H9 (cell line): ENCODE results near the gene SHANK1. TPM values are rescaled to one million over a fixed set of nuclear protein-coding genes. Genes with fewer than 3 reads are reported as not detected.

Experiments used
- DNase-seq: peaks from one replicate; pipeline ENCODE4 v3.0.0-alpha.2; 2017
- H2AFZ ChIP-seq: one replicate; pipeline ENCODE4 v1.6.1; 2013; ENCODE audit warnings: mild to moderate bottlenecking, low read length, control low read depth, moderate library complexity
- H2AK5ac ChIP-seq: 2 replicates; pipeline ENCODE4 v1.6.1; 2013; ENCODE audit warnings: low read length, control low read depth, mixed read lengths; ENCODE audit not compliant: insufficient read length
- H2BK120ac ChIP-seq: one replicate; pipeline ENCODE4 v1.6.1; 2013; ENCODE audit warnings: low read depth, mild to moderate bottlenecking, low read length, control low read depth, inconsistent platforms; ENCODE audit not compliant: poor library complexity, severe bottlenecking
- H2BK12ac ChIP-seq: 2 replicates; pipeline ENCODE4 v1.6.1; 2013; ENCODE audit warnings: low read length, control low read depth, mixed read lengths, low read depth; ENCODE audit not compliant: insufficient read length
- H2BK15ac ChIP-seq: 2 replicates; pipeline ENCODE4 v1.6.1; 2013; ENCODE audit warnings: low read depth, low read length, control low read depth
- H2BK20ac ChIP-seq: one replicate; pipeline ENCODE4 v1.6.1; 2013; ENCODE audit warnings: low read depth, mild to moderate bottlenecking, low read length, control low read depth, inconsistent platforms; ENCODE audit not compliant: poor library complexity, severe bottlenecking
- H2BK5ac ChIP-seq: 2 replicates; pipeline ENCODE4 v1.6.1; 2013; ENCODE audit warnings: low read length, control low read depth, mixed read lengths; ENCODE audit not compliant: insufficient read length
- H3K14ac ChIP-seq: 2 replicates; pipeline ENCODE4 v1.6.1; 2013; ENCODE audit warnings: low read length, control low read depth; ENCODE audit not compliant: insufficient read depth
- H3K18ac ChIP-seq: 2 replicates; pipeline ENCODE4 v1.6.1; 2013; ENCODE audit warnings: low read depth, mild to moderate bottlenecking, mixed read lengths, low read length, control low read depth; ENCODE audit not compliant: insufficient read length
- H3K23ac ChIP-seq: 2 replicates; pipeline ENCODE4 v1.6.1; 2013; ENCODE audit warnings: low read length, control low read depth, mixed read lengths, low read depth; ENCODE audit not compliant: insufficient read length
- H3K23me2 ChIP-seq: 2 replicates; pipeline ENCODE4 v1.6.1; 2013; ENCODE audit warnings: low read depth, mild to moderate bottlenecking, mixed read lengths, low read length, control low read depth; ENCODE audit not compliant: insufficient read length, poor library complexity, severe bottlenecking
- H3K27ac ChIP-seq: 2 replicates; pipeline ENCODE4 v1.5.1; 2013; ENCODE audit warnings: low read length, control low read depth, mixed read lengths, low read depth; ENCODE audit not compliant: insufficient read length
- H3K27me3 ChIP-seq: 2 replicates; pipeline ENCODE4 v1.6.1; 2013; ENCODE audit warnings: low read length, control low read depth, inconsistent platforms; ENCODE audit not compliant: insufficient read depth
- H3K4ac ChIP-seq: 2 replicates; pipeline ENCODE4 v1.6.1; 2013; ENCODE audit warnings: low read depth, mild to moderate bottlenecking, control low read depth, inconsistent platforms, low read length, moderate library complexity
- H3K4me1 ChIP-seq: 2 replicates; pipeline ENCODE4 v1.6.1; 2013; ENCODE audit warnings: low read length, control low read depth, inconsistent platforms; ENCODE audit not compliant: insufficient read depth
- H3K4me2 ChIP-seq: 2 replicates; pipeline ENCODE4 v1.6.1; 2013; ENCODE audit warnings: low read length, control low read depth, mixed read lengths; ENCODE audit not compliant: insufficient read length, insufficient read depth
- H3K56ac ChIP-seq: 2 replicates; pipeline ENCODE4 v1.6.1; 2013; ENCODE audit warnings: low read depth, mild to moderate bottlenecking, mixed read lengths, low read length, control low read depth; ENCODE audit not compliant: insufficient read length
- H3K79me1 ChIP-seq: 2 replicates; pipeline ENCODE4 v1.6.1; 2013; ENCODE audit warnings: low read depth, mild to moderate bottlenecking, moderate library complexity, low read length, control low read depth, inconsistent platforms; ENCODE audit not compliant: insufficient read depth, poor library complexity, severe bottlenecking
- H3K79me2 ChIP-seq: 2 replicates; pipeline ENCODE4 v1.6.1; 2013; ENCODE audit warnings: low read length, control low read depth, inconsistent platforms; ENCODE audit not compliant: insufficient read depth
- H3K9ac ChIP-seq: 2 replicates; pipeline ENCODE4 v1.6.1; 2013; ENCODE audit warnings: low read length, control low read depth, mixed read lengths; ENCODE audit not compliant: insufficient read length; ENCODE audit errors: extremely low read depth
- H3K9me3 ChIP-seq: one replicate; pipeline ENCODE4 v1.6.1; 2013; ENCODE audit warnings: low read depth, low read length, inconsistent platforms; ENCODE audit not compliant: control insufficient read depth
- H3T11ph ChIP-seq: one replicate; pipeline ENCODE4 v1.6.1; 2013; ENCODE audit warnings: mild to moderate bottlenecking, low read length, control low read depth, inconsistent platforms
- H4K20me1 ChIP-seq: one replicate; pipeline ENCODE4 v1.6.1; 2013; ENCODE audit not compliant: control insufficient read depth, insufficient read length, insufficient read depth
- H4K5ac ChIP-seq: 2 replicates; pipeline ENCODE4 v1.6.1; 2013; ENCODE audit warnings: low read depth, mild to moderate bottlenecking, mixed read lengths, low read length, control low read depth; ENCODE audit not compliant: insufficient read length
- H4K8ac ChIP-seq: replicated peaks from 2 replicates; pipeline ENCODE4 v1.6.1; 2013; ENCODE audit warnings: low read length, control low read depth, mixed read lengths, low read depth; ENCODE audit not compliant: insufficient read length
- H4K91ac ChIP-seq: 2 replicates; pipeline ENCODE4 v1.6.1; 2013; ENCODE audit warnings: low read depth, mild to moderate bottlenecking, moderate library complexity, mixed read lengths, low read length, control low read depth; ENCODE audit not compliant: insufficient read length
- H3K27ac Mint-ChIP-seq, 3 experiments: 2 replicates in 2 of 3; 3 replicates in 1 of 3; pipeline ENCODE4 v1.8.0; 2020 to 2021; ENCODE audit warnings: mixed read lengths in 3 of 3, mild to moderate bottlenecking in 1 of 3, moderate library complexity in 1 of 3
- H3K27me3 Mint-ChIP-seq: 2 replicates; pipeline ENCODE4 v1.8.0; 2021; ENCODE audit warnings: low read depth, mild to moderate bottlenecking, moderate library complexity, mixed read lengths
- H3K36me3 Mint-ChIP-seq, 3 experiments: 2 replicates in 2 of 3; 3 replicates in 1 of 3; pipeline ENCODE4 v1.8.0; 2020 to 2021; ENCODE audit warnings: low read depth in 3 of 3, mixed read lengths in 3 of 3; ENCODE audit not compliant: insufficient read depth in 1 of 3
- H3K4me1 Mint-ChIP-seq, 2 experiments: 2 replicates each; pipeline ENCODE4 v1.8.0; 2020; ENCODE audit warnings: mixed read lengths in 2 of 2
- H3K4me3 Mint-ChIP-seq, 2 experiments: 2 replicates in 1 of 2; 3 replicates in 1 of 2; pipeline ENCODE4 v1.8.0; 2020 to 2021; ENCODE audit warnings: mild to moderate bottlenecking in 2 of 2, mixed read lengths in 2 of 2, moderate library complexity in 1 of 2
- H3K9me3 Mint-ChIP-seq, 2 experiments: 2 replicates in 1 of 2; 3 replicates in 1 of 2; pipeline ENCODE4 v1.8.0; 2020; ENCODE audit warnings: mild to moderate bottlenecking in 2 of 2, mixed read lengths in 2 of 2, moderate library complexity in 1 of 2
- CTCF ChIP-seq: fragments of 200-600 bp; sonication (generic); conservative IDR thresholded peaks from 3 replicates; pipeline ENCODE4 v1.8.0; 2021; ENCODE audit warnings: antibody characterized with exemption, mild to moderate bottlenecking
- WGBS: extraction: QIAGEN DNeasy Blood & Tissue Kit; methylation state at CpG from one replicate; pipeline ENCODE4 v1.1.7; 2013; ENCODE audit warnings: missing lambda C conversion rate, low lambda C conversion rate, mixed read lengths; ENCODE audit not compliant: insufficient read length; ENCODE audit errors: extremely low coverage; 5-methylcytosine and 5-hydroxymethylcytosine counted together
- total RNA-seq: library from RNA; stranded (reverse); gene quantifications from 2 replicates; pipeline ENCODE4 v1.2.1, GENCODE V29; 2021

Gene SHANK1
- total RNA-seq, 1 experiment from 2014 or later = 1.7 TPM

GRCh38 chr19:50736338-50736737 is 16.7 kb upstream of the SHANK1 start:
- Histone ChIP-seq H2BK12ac (no peak overlapping the region), H4K20me1 (no peaks in the 10 kb centered on the region), H4K91ac (no peak overlapping the region), H3K4me1 (no peaks in the 10 kb centered on the region), H3K4me2 (no peak overlapping the region), H3K79me1 (no peaks in the 10 kb centered on the region), H3K4ac (no peak overlapping the region), H3K23ac (no peak overlapping the region), H3K23me2 (no peaks in the 10 kb centered on the region), H2AK5ac (no peak overlapping the region), H3K18ac (no peak overlapping the region), H3K9ac (no peak overlapping the region), H2BK5ac (no peak overlapping the region), H2BK20ac (no peak overlapping the region), H3K9me3 (no peaks in the 10 kb centered on the region), H3K79me2 (no peaks in the 10 kb centered on the region), H2AFZ (no peak overlapping the region), H3K27me3 (no peaks in the 10 kb centered on the region), H4K8ac (no peak overlapping the region), H2BK120ac (no peak overlapping the region), H2BK15ac (no peak overlapping the region), H3K14ac (no peak overlapping the region), H3K27ac (no peak overlapping the region), H3T11ph (no peak overlapping the region), H3K56ac (no peak overlapping the region), H4K5ac (no peak overlapping the region)
- H3K36me3 Mint-ChIP-seq = no peaks in the 10 kb centered on the region; a peak in 1 of 7 replicates
- H3K4me1 Mint-ChIP-seq = peaks cover 2 to 6% of the 10 kb centered on the region in 2 experiments; a peak in 3 of 4 replicates
- no peak overlapping the region for H3K27ac Mint-ChIP-seq
- DNase-seq = no peak
- H3K27me3 Mint-ChIP-seq = peaks cover 67% of the 10 kb centered on the region
- WGBS = 100% methylated on average over 2 of the region's 5 CpGs
- H3K4me3 Mint-ChIP-seq = no peak overlapping the region
- H3K9me3 Mint-ChIP-seq = no peaks in the 10 kb centered on the region
- no peak for TF ChIP-seq CTCF
